GM23248 (cell line): Measurements from ENCODE around the gene TTBK1. TPM values are rescaled to one million over a fixed set of nuclear protein-coding genes. Genes with fewer than 3 reads are reported as not detected.

Source experiments
- DNase-seq: peaks from one replicate; pipeline ENCODE4 v3.0.0-alpha.2; 2015
- H2AFZ ChIP-seq: fragments of 200-600 bp; sonication (generic); 2 replicates; pipeline ENCODE4 v1.6.1; 2016; ENCODE audit warnings: antibody characterized with exemption
- H3F3A ChIP-seq: fragments of 200-600 bp; sonication (generic); 2 replicates; pipeline ENCODE4 v1.6.1; 2016; ENCODE audit warnings: mild to moderate bottlenecking, antibody characterized with exemption, mixed run types; ENCODE audit not compliant: insufficient read depth
- H3K27ac ChIP-seq: fragments of 200-600 bp; sonication (generic); 2 replicates; pipeline ENCODE4 v1.5.1; 2016; ENCODE audit warnings: mild to moderate bottlenecking
- H3K27me3 ChIP-seq: fragments of 200-600 bp; sonication (generic); replicated peaks from 2 replicates; pipeline ENCODE4 v1.6.1; 2016; ENCODE audit warnings: mild to moderate bottlenecking; ENCODE audit not compliant: insufficient read depth
- H3K36me3 ChIP-seq: fragments of 200-600 bp; sonication (generic); 2 replicates; pipeline ENCODE4 v1.6.1; 2016; ENCODE audit warnings: low read depth, mild to moderate bottlenecking
- H3K4me1 ChIP-seq: fragments of 200-600 bp; sonication (generic); 2 replicates; pipeline ENCODE4 v1.6.1; 2016; ENCODE audit warnings: mild to moderate bottlenecking; ENCODE audit not compliant: insufficient read depth
- H3K4me2 ChIP-seq: fragments of 200-600 bp; sonication (generic); one replicate; pipeline ENCODE4 v1.6.1; 2016; ENCODE audit warnings: mild to moderate bottlenecking; ENCODE audit not compliant: unreplicated experiment
- H3K4me3 ChIP-seq: fragments of 200-600 bp; sonication (generic); 2 replicates; pipeline ENCODE4 v1.5.1; 2016; ENCODE audit warnings: mild to moderate bottlenecking
- H3K79me2 ChIP-seq: fragments of 200-600 bp; sonication (generic); 2 replicates; pipeline ENCODE4 v1.6.1; 2016; ENCODE audit warnings: mild to moderate bottlenecking; ENCODE audit not compliant: insufficient read depth
- H3K9ac ChIP-seq: fragments of 200-600 bp; sonication (generic); 2 replicates; pipeline ENCODE4 v1.6.1; 2016; ENCODE audit warnings: mild to moderate bottlenecking
- H3K9me2 ChIP-seq: fragments of 200-600 bp; sonication (generic); 2 replicates; pipeline ENCODE4 v1.6.1; 2016; ENCODE audit warnings: mixed run types, mild to moderate bottlenecking, moderate library complexity; ENCODE audit not compliant: insufficient read depth
- H3K9me3 ChIP-seq: fragments of 200-600 bp; sonication (generic); one replicate; pipeline ENCODE4 v1.6.1; 2017; ENCODE audit warnings: low read depth
- H4K20me1 ChIP-seq: fragments of 200-600 bp; sonication (generic); 2 replicates; pipeline ENCODE4 v1.6.0; 2016; ENCODE audit not compliant: insufficient read depth
- EZH2 ChIP-seq: fragments of 200-600 bp; sonication (generic); IDR thresholded peaks from 2 replicates; pipeline ENCODE4 v1.6.1; 2018; ENCODE audit warnings: antibody characterized with exemption, mild to moderate bottlenecking; ENCODE audit not compliant: insufficient read depth, poor library complexity, severe bottlenecking
- EZH2phosphoT487 ChIP-seq: fragments of 200-600 bp; sonication (generic); IDR thresholded peaks from 2 replicates; pipeline ENCODE4 v1.6.1; 2018; ENCODE audit warnings: antibody characterized with exemption, moderate library complexity, mild to moderate bottlenecking, low read depth; ENCODE audit not compliant: insufficient read depth
- WGBS, 2 experiments: methylation state at CpG; one replicate each; pipeline ENCODE4 v1.1.6; 2015 to 2017; ENCODE audit warnings: low lambda C conversion rate in 2 of 2, low coverage in 1 of 2; ENCODE audit errors: missing lambda C conversion rate in 2 of 2; 5-methylcytosine and 5-hydroxymethylcytosine counted together
- in situ Hi-C: fragments of 300-500 bp; cut with MboI; formaldehyde crosslinking; loops from 2 replicates; pipeline ENCODE4 v1.15.0; 2020
- polyA plus RNA-seq: library from polyadenylated mRNA; unstranded; fragments of >200 nt; fragmentation: Nextera tagmentation; extraction: Ambion mirVana; gene quantifications from 2 replicates; pipeline ENCODE4 v1.2.1, GENCODE V29; 2016
- total RNA-seq: library from RNA; depleted of rRNA; stranded (reverse); fragments of >200 nt; shearing (Covaris generic); gene quantifications from 2 replicates; pipeline ENCODE4 v1.2.3, GENCODE V29; 2014

The TTBK1 gene
- total and polyA plus RNA-seq, 2 experiments from 2014 or later = not detected

- no peak overlapping the region for H3K9ac ChIP-seq
- in situ Hi-C loops = no loop called here
- TF ChIP-seq EZH2phosphoT487 (no peak), EZH2 (no peak)
- peak overlapping the region; percentile 56 for H3K4me3 ChIP-seq
- DNase-seq = peak; percentile 67
- H3K4me2 ChIP-seq = peak overlapping the region; percentile 85
- H3K9me3 ChIP-seq = no peaks in the 10 kb centered on the region
- no peaks in the 10 kb centered on the region for H3K9me2 ChIP-seq
- WGBS, 2 experiments = 2 to 4% methylated on average over 40 to 46 of the region's 46 CpGs
- no peaks in the 10 kb centered on the region for H3K4me1 ChIP-seq
- H4K20me1 ChIP-seq = no peaks in the 10 kb centered on the region
- peaks cover 72% of the 10 kb centered on the region for H3K27me3 ChIP-seq
- no peaks in the 10 kb centered on the region for H3K36me3 ChIP-seq
- no peaks in the 10 kb centered on the region for H3K79me2 ChIP-seq
- H3F3A ChIP-seq = no peaks in the 10 kb centered on the region
- H3K27ac ChIP-seq = no peak overlapping the region
- H2AFZ ChIP-seq = peak overlapping the region; percentile 55; the same call in 1 of the 2 replicates
These were observed 4.1 kb downstream of the TTBK1 start for GRCh38 chr6:43247114-43247999.

GRCh38 chr6:43248101-43248500, 4.8 kb downstream of the TTBK1 start:
- Histone ChIP-seq H3K4me3 (no peak overlapping the region), H3K27ac (no peak overlapping the region), H2AFZ (no peak overlapping the region), H3K9me2 (no peaks in the 10 kb centered on the region), H3K9me3 (no peaks in the 10 kb centered on the region), H3K27me3 (peaks cover 65% of the 10 kb centered on the region), H3K4me1 (no peaks in the 10 kb centered on the region), H3F3A (no peaks in the 10 kb centered on the region), H4K20me1 (no peaks in the 10 kb centered on the region), H3K4me2 (no peak overlapping the region), H3K9ac (no peak overlapping the region), H3K79me2 (no peaks in the 10 kb centered on the region), H3K36me3 (no peaks in the 10 kb centered on the region)
- in situ Hi-C loops = no loop called here
- DNase-seq = no peak
- TF ChIP-seq EZH2 (no peak), EZH2phosphoT487 (no peak)
- WGBS, 2 experiments = 49 to 61% methylated on average over 3 of the region's 3 CpGs

DNA sequence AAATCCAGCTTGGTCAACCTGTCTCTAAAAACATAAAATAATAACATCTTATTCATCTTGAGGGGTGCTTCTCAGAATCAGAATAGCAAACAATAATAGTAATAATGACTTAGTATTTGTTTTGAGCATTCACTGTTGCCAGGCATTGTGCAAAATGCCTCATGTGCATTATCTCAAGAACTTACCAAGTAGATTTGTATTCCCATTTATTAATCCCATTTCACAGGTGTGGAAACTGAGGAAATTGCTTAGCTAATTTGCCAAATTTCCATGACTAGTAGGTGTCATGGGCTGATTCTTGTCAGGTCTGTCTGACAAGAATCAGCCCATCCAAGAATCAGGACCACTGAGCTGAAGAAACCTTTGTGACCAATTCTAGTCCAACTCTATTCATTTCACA, 5.5 kb downstream of the TTBK1 start:
- DNase-seq = no peak
- H3K9me3 ChIP-seq = no peaks in the 10 kb centered on the region
- H4K20me1 ChIP-seq = no peaks in the 10 kb centered on the region
- no peaks in the 10 kb centered on the region for H3K9me2 ChIP-seq
- H3K4me3 ChIP-seq = no peak overlapping the region
- no peak overlapping the region for H3K9ac ChIP-seq
- H3K79me2 ChIP-seq = no peaks in the 10 kb centered on the region
- no peak overlapping the region for H2AFZ ChIP-seq
- H3K27me3 ChIP-seq = peaks cover 62% of the 10 kb centered on the region
- H3K4me2 ChIP-seq = no peak overlapping the region
- H3K4me1 ChIP-seq = no peaks in the 10 kb centered on the region
- TF ChIP-seq EZH2 = no peak
- TF ChIP-seq EZH2phosphoT487 = no peak
- no peak overlapping the region for H3K27ac ChIP-seq
- no peaks in the 10 kb centered on the region for H3F3A ChIP-seq
- in situ Hi-C loops = no loop called here
- no peaks in the 10 kb centered on the region for H3K36me3 ChIP-seq

- no peak overlapping the region for H2AFZ ChIP-seq
- H4K20me1 ChIP-seq = no peaks in the 10 kb centered on the region
- no peak overlapping the region for H3K9ac ChIP-seq
- H3K79me2 ChIP-seq = no peaks in the 10 kb centered on the region
- H3K4me3 ChIP-seq = no peak overlapping the region
- in situ Hi-C loops = loop anchor here (10.0 kb wide), 1 partner anchor 84 kb away; no protein-coding TSS in a partner anchor
- no peak for TF ChIP-seq EZH2phosphoT487
- TF ChIP-seq EZH2 = no peak
- H3K36me3 ChIP-seq = no peaks in the 10 kb centered on the region
- H3K9me3 ChIP-seq = no peaks in the 10 kb centered on the region
- no peak overlapping the region for H3K4me2 ChIP-seq
- H3K27ac ChIP-seq = no peak overlapping the region
- no peaks in the 10 kb centered on the region for H3K9me2 ChIP-seq
- H3K27me3 ChIP-seq = peaks cover 43% of the 10 kb centered on the region
- H3K4me1 ChIP-seq = no peaks in the 10 kb centered on the region
- no peaks in the 10 kb centered on the region for H3F3A ChIP-seq
- peak; percentile 21 for DNase-seq
- WGBS, 2 experiments = 6 to 8% methylated on average over 7 to 8 of the region's 8 CpGs
These were observed 7.7 kb downstream of the TTBK1 start for GRCh38 chr6:43250992-43251373.
